Activated B cell treated with CpG ODN at 0.5 μM for 24 hours (primary cell): ENCODE measurements around the gene ERFL. TPM values are rescaled to one million over a fixed set of nuclear protein-coding genes. Genes with fewer than 3 reads are reported as not detected.
"Not testable (repeated sequence)": the region's sequence is repeated elsewhere in the genome, so short reads cannot be mapped to it uniquely, and the experiment has no call there.

Experiments used
- ATAC-seq: fragments of 200-7000 bp; cut with Tn5 transposase; one replicate; pipeline ENCODE4 v1.10.0; 2021; ENCODE audit warnings: low read depth, mild to moderate bottlenecking, moderate library complexity
- CTCF ChIA-PET: fragments of 350-600 bp; sonication (Branson Sonifier 250); formaldehyde crosslinking; loops from one replicate; lab custom pipeline; 2021; ENCODE audit warnings: antibody characterized with exemption; lab: Charles Lee
- POLR2A ChIA-PET: fragments of 350-600 bp; sonication (Branson Sonifier 250); formaldehyde crosslinking; loops from one replicate; lab custom pipeline; 2021; ENCODE audit warnings: antibody characterized with exemption; lab: Charles Lee
- DNase-seq: peaks from one replicate; pipeline ENCODE4 v3.0.0; 2022
- H3K27ac Mint-ChIP-seq: one replicate; pipeline ENCODE4 v1.8.0; 2020; ENCODE audit warnings: mixed read lengths
- H3K27me3 Mint-ChIP-seq: one replicate; pipeline ENCODE4 v1.8.0; 2021; ENCODE audit warnings: mixed read lengths
- H3K36me3 Mint-ChIP-seq: one replicate; pipeline ENCODE4 v1.8.0; 2021; ENCODE audit warnings: low read depth, mixed read lengths
- H3K4me1 Mint-ChIP-seq: one replicate; pipeline ENCODE4 v1.8.0; 2021; ENCODE audit warnings: mixed read lengths
- H3K4me3 Mint-ChIP-seq: one replicate; pipeline ENCODE4 v1.8.0; 2020; ENCODE audit warnings: mild to moderate bottlenecking, mixed read lengths
- H3K9me3 Mint-ChIP-seq: one replicate; pipeline ENCODE4 v1.8.0; 2020; ENCODE audit warnings: mixed read lengths
- CTCF ChIP-seq: fragments of 200-600 bp; IDR thresholded peaks from one replicate; pipeline ENCODE4 v1.8.0; 2022; ENCODE audit warnings: antibody characterized with exemption, mild to moderate bottlenecking
- intact Hi-C: fragments of 100-400 bp; cut with micrococcal nuclease; formaldehyde crosslinking; loops from one replicate; pipeline ENCODE4 v1.15.1; 2024
- total RNA-seq: library from RNA; stranded (reverse); gene quantifications from 2 replicates; pipeline ENCODE4 v1.2.3, GENCODE V29; 2022

ERFL gene
- total RNA-seq, 1 donor from 2014 or later, result 1.1 TPM

- Mint-ChIP-seq H3K9me3 (no peaks in the 10 kb centered on the region), H3K27ac (no peak overlapping the region), H3K4me1 (peaks cover 27% of the 10 kb centered on the region), H3K27me3 (peaks cover 18% of the 10 kb centered on the region), H3K36me3 (no peaks in the 10 kb centered on the region), H3K4me3 (no peak overlapping the region)
- DNase-seq (no peak), ATAC-seq (no peak)
- intact Hi-C loops, result no loop called here
- no peak for TF ChIP-seq CTCF
- ChIA-PET CTCF (no interaction called here), POLR2A (no interaction called here)
Measured at GRCh38 chr19:41918095-41918494, 10.2 kb downstream of the ERFL start.

GRCh38 chr19:41917676-41918075 is 10.6 kb downstream of the ERFL start:
- DNase-seq (no peak), ATAC-seq (no peak)
- intact Hi-C loops, result no loop called here
- H3K27me3 Mint-ChIP-seq, result peaks cover 17% of the 10 kb centered on the region
- no peaks in the 10 kb centered on the region for H3K9me3 Mint-ChIP-seq
- ChIA-PET POLR2A (no interaction called here), CTCF (no interaction called here)
- no peak for TF ChIP-seq CTCF
- peaks cover 29% of the 10 kb centered on the region for H3K4me1 Mint-ChIP-seq
- no peak overlapping the region for H3K4me3 Mint-ChIP-seq
- H3K36me3 Mint-ChIP-seq, result no peaks in the 10 kb centered on the region
- H3K27ac Mint-ChIP-seq, result no peak overlapping the region

GRCh38 chr19:41915776-41916414 is 12.4 kb downstream of the ERFL start:
- ATAC-seq (no peak), DNase-seq (no peak)
- CTCF ChIA-PET, result no interaction called here
- TF ChIP-seq CTCF, result no peak
- H3K4me3 Mint-ChIP-seq, result no peak overlapping the region
- intact Hi-C loops, result loop anchor here (2.0 kb wide), 1 partner anchor 13 kb away; the partner anchor contains the start of gene ERFL
- peaks cover 34% of the 10 kb centered on the region for H3K4me1 Mint-ChIP-seq
- no peaks in the 10 kb centered on the region for H3K9me3 Mint-ChIP-seq
- H3K36me3 Mint-ChIP-seq, result no peaks in the 10 kb centered on the region
- no peak overlapping the region for H3K27ac Mint-ChIP-seq
- peaks cover 18% of the 10 kb centered on the region for H3K27me3 Mint-ChIP-seq
- POLR2A ChIA-PET, result no interaction called here

- H3K36me3 Mint-ChIP-seq, result no peaks in the 10 kb centered on the region
- H3K4me1 Mint-ChIP-seq, result peaks cover 39% of the 10 kb centered on the region
- H3K4me3 Mint-ChIP-seq, result no peak overlapping the region
- H3K27me3 Mint-ChIP-seq, result peaks cover 18% of the 10 kb centered on the region
- no peak overlapping the region for H3K27ac Mint-ChIP-seq
- ChIA-PET POLR2A (no interaction called here), CTCF (no interaction called here)
- TF ChIP-seq CTCF, result no peak
- intact Hi-C loops, result loop anchor here (2.0 kb wide), 1 partner anchor 14 kb away; the partner anchor contains the start of gene ERFL
- DNase-seq (no peak), ATAC-seq (no peak)
- H3K9me3 Mint-ChIP-seq, result no peaks in the 10 kb centered on the region
Measured at GRCh38 chr19:41915021-41915775, 13.1 kb downstream of the ERFL start.

- H3K36me3 Mint-ChIP-seq, ATAC-seq, DNase-seq, H3K9me3 Mint-ChIP-seq, H3K4me3 Mint-ChIP-seq, H3K27ac Mint-ChIP-seq, POLR2A ChIA-PET, CTCF ChIA-PET: not testable (repeated sequence)
- H3K4me1 Mint-ChIP-seq, result peaks cover 40% of the 10 kb centered on the region
- intact Hi-C loops, result loop anchor here (2.0 kb wide), 1 partner anchor 14 kb away; the partner anchor contains the start of gene ERFL
- peaks cover 18% of the 10 kb centered on the region for H3K27me3 Mint-ChIP-seq
Measured at GRCh38 chr19:41914424-41914834, 13.8 kb downstream of the ERFL start.
